HepG2 (cell line): Measurements from ENCODE around the gene RIPK1. TPM values are rescaled to one million over a fixed set of nuclear protein-coding genes. Genes with fewer than 3 reads are reported as not detected.
A peak's percentile ranks its signal among the peaks of the same experiment; 100 is the strongest.

Experiments used
- ATAC-seq: fragments of 200-7000 bp; cut with Tn5 transposase; 3 replicates; pipeline ENCODE4 v1.9.1; 2020; ENCODE audit warnings: mild to moderate bottlenecking, moderate library complexity
- BruUV-seq: library from RNA; stranded (reverse); fragments of 400-500 nt; replicated peaks from 2 replicates; lab custom pipeline; 2021; lab: Mats Ljungman, UMichigan
- CTCF ChIA-PET: fragments of 300-600 bp; formaldehyde crosslinking; extraction: SDS; loops from one replicate; lab custom pipeline; 2021; ENCODE audit warnings: low total read pairs, inconsistent platforms, low intra/inter-chr PET ratio; lab: Yijun Ruan, JAX
- POLR2A ChIA-PET: fragments of 350-600 bp; sonication (Branson Sonifier 250); formaldehyde crosslinking; loops from one replicate; lab custom pipeline; 2020; ENCODE audit warnings: antibody characterized with exemption, inconsistent platforms; lab: Yijun Ruan, JAX
- DNase-seq: peaks from one replicate; pipeline ENCODE4 v3.0.0-alpha.2; 2015; ENCODE audit warnings: low spot score
- FAIRE-seq: peaks from 3 replicates; lab custom pipeline; 2011; peaks lifted over from hg19 to GRCh38; lab: Jason Lieb, UNC
- H2AFZ ChIP-seq: one replicate; pipeline ENCODE4 v1.6.1; 2011; ENCODE audit warnings: low read length, inconsistent platforms
- H3K27ac ChIP-seq: fragments of 300-600 bp; 3 replicates; pipeline ENCODE4 v1.8.0; 2011; ENCODE audit warnings: mixed run types, mild to moderate bottlenecking, mixed read lengths, low read length, inconsistent platforms; ENCODE audit not compliant: insufficient read depth; ENCODE audit errors: extremely low read length
- H3K27me3 ChIP-seq, 2 experiments: fragments of 200-600 bp in 1 of 2; 2 replicates in 1 of 2; 3 replicates in 1 of 2; pipeline versions ENCODE4 v1.6.0 to v1.8.0; 2011; ENCODE audit warnings: low read length in 2 of 2, mild to moderate bottlenecking in 2 of 2, moderate library complexity in 2 of 2, inconsistent platforms in 1 of 2; ENCODE audit not compliant: insufficient read depth in 2 of 2, control insufficient read depth in 1 of 2
- H3K36me3 ChIP-seq, 2 experiments: fragments of 200-600 bp in 1 of 2; replicated peaks in 1 of 2; 2 replicates in 1 of 2; 3 replicates in 1 of 2; pipeline versions ENCODE4 v1.5.1 to v1.8.0; 2011; ENCODE audit warnings: low read length in 2 of 2, inconsistent platforms in 1 of 2; ENCODE audit not compliant: insufficient read depth in 2 of 2, control insufficient read depth in 1 of 2
- H3K4me1 ChIP-seq: 2 replicates; pipeline ENCODE4 v1.5.1; 2012; ENCODE audit warnings: low read length, inconsistent platforms; ENCODE audit not compliant: insufficient read depth
- H3K4me2 ChIP-seq: 2 replicates; pipeline ENCODE4 v1.6.0; 2011; ENCODE audit warnings: low read depth, low read length, inconsistent platforms
- H3K4me3 ChIP-seq, 3 experiments: fragments of 200-600 bp in 1 of 3; sonication (generic), shearing (Covaris generic) in 1 of 3; replicated peaks in 1 of 3; 2 replicates each; pipeline ENCODE4 v1.5.1; 2011 to 2016; ENCODE audit warnings: low read length in 3 of 3, inconsistent platforms in 2 of 3, low read depth in 2 of 3, mild to moderate bottlenecking in 2 of 3, control low read depth in 1 of 3, mixed read lengths in 1 of 3; ENCODE audit not compliant: insufficient read depth in 1 of 3
- H3K79me2 ChIP-seq: one replicate; pipeline ENCODE4 v1.6.1; 2011; ENCODE audit warnings: low read length, inconsistent platforms; ENCODE audit not compliant: insufficient read depth
- H3K9ac ChIP-seq: 2 replicates; pipeline ENCODE4 v1.6.0; 2011; ENCODE audit warnings: mild to moderate bottlenecking, low read depth, low read length, inconsistent platforms; ENCODE audit not compliant: insufficient read depth
- H3K9me3 ChIP-seq: 2 replicates; pipeline ENCODE4 v1.5.1; 2012; ENCODE audit warnings: mild to moderate bottlenecking, low read length
- H4K20me1 ChIP-seq: 2 replicates; pipeline ENCODE4 v1.6.0; 2011; ENCODE audit warnings: inconsistent platforms, mild to moderate bottlenecking, low read length, moderate library complexity; ENCODE audit not compliant: insufficient read depth
- ELF1 ChIP-seq: sonication (generic); formaldehyde crosslinking; IDR thresholded peaks from 2 replicates; pipeline ENCODE4 v1.4.0; 2020; ENCODE audit warnings: missing genetic modification reagents
- ELF3 ChIP-seq: IDR thresholded peaks from 2 replicates; pipeline ENCODE4 v1.6.1; 2016; ENCODE audit warnings: missing genetic modification reagents, missing compliant biosample characterization
- FOSL2 ChIP-seq: sonication (generic); formaldehyde crosslinking; IDR thresholded peaks from 2 replicates; pipeline ENCODE4 v1.4.0; 2020; ENCODE audit warnings: missing genetic modification reagents
- GRHL1 ChIP-seq: sonication (generic); formaldehyde crosslinking; conservative IDR thresholded peaks from 2 replicates; pipeline ENCODE4 v1.8.0; 2022; ENCODE audit warnings: missing genetic modification reagents
- KDM2A ChIP-seq: sonication (generic); formaldehyde crosslinking; IDR thresholded peaks from 2 replicates; pipeline ENCODE4 v1.4.0; 2020; ENCODE audit warnings: low read depth, missing genetic modification reagents, borderline replicate concordance
- MAZ ChIP-seq, 2 experiments: sonication (generic) in 1 of 2; formaldehyde crosslinking in 1 of 2; IDR thresholded peaks; 2 replicates each; pipeline versions ENCODE4 v1.5.0 to v1.6.1; 2012 to 2020; ENCODE audit warnings: low read depth in 2 of 2, mild to moderate bottlenecking in 2 of 2, borderline replicate concordance in 1 of 2, improper control_type of control experiment in 1 of 2, low read length in 1 of 2, missing genetic modification reagents in 1 of 2, moderate library complexity in 1 of 2
- SOX5 ChIP-seq: IDR thresholded peaks from 2 replicates; pipeline ENCODE4 v1.6.1; 2016; ENCODE audit warnings: borderline replicate concordance
- ZBTB33 ChIP-seq: sonication (generic); formaldehyde crosslinking; IDR thresholded peaks from 2 replicates; pipeline ENCODE4 v1.4.0; 2020; ENCODE audit warnings: missing genetic modification reagents
- ZBTB38 ChIP-seq: sonication (generic); formaldehyde crosslinking; IDR thresholded peaks from 2 replicates; pipeline ENCODE4 v1.5.1; 2020; ENCODE audit warnings: mild to moderate bottlenecking, missing genetic modification reagents
- ZFP90 ChIP-seq: sonication (generic); formaldehyde crosslinking; IDR thresholded peaks from 2 replicates; pipeline ENCODE4 v1.8.0; 2022; ENCODE audit warnings: missing genetic modification reagents, mild to moderate bottlenecking, inconsistent platforms, borderline replicate concordance
- ZNF460 ChIP-seq: sonication (generic); formaldehyde crosslinking; IDR thresholded peaks from 2 replicates; pipeline ENCODE4 v1.5.1; 2020; ENCODE audit warnings: missing genetic modification reagents, mild to moderate bottlenecking, borderline replicate concordance
- ZNF577 ChIP-seq: sonication (generic); formaldehyde crosslinking; IDR thresholded peaks from 2 replicates; pipeline ENCODE4 v1.4.0; 2020; ENCODE audit warnings: mild to moderate bottlenecking, low read depth, missing genetic modification reagents, borderline replicate concordance
- ZNF878 ChIP-seq: sonication (generic); formaldehyde crosslinking; IDR thresholded peaks from 2 replicates; pipeline ENCODE4 v1.8.1; 2023; ENCODE audit warnings: mild to moderate bottlenecking, missing genetic modification reagents, moderate library complexity
- ZSCAN5A ChIP-seq: sonication (generic); formaldehyde crosslinking; IDR thresholded peaks from 2 replicates; pipeline ENCODE4 v1.8.0; 2022; ENCODE audit warnings: mild to moderate bottlenecking, missing genetic modification reagents, borderline replicate concordance
- WGBS: methylation state at CpG from one replicate; pipeline ENCODE4 v1.1.6; 2017; ENCODE audit warnings: low lambda C conversion rate; 5-methylcytosine and 5-hydroxymethylcytosine counted together
- in situ Hi-C: cut with HindIII; loops from 2 replicates; pipeline ENCODE4 v1.10.0; 2017; ENCODE audit warnings: low pct_unique_long_range_greater_than_20kb; ENCODE audit not compliant: extremely low pct_ligation_motif_present
- intact Hi-C: fragments of 100-400 bp; cut with micrococcal nuclease; formaldehyde crosslinking; loops from one replicate; pipeline ENCODE4 v1.10.0; 2022; ENCODE audit not compliant: unreplicated experiment
- polyA plus RNA-seq, 8 experiments: library from polyadenylated mRNA; depleted of rRNA in 3 of 8; stranded (reverse) in 7 of 8; unstranded in 1 of 8; fragments of >200 nt; fragmentation: Illumina TruSeq in 4 of 8; extraction: Trizol in 4 of 8; gene quantifications; 2 replicates each; pipeline versions ENCODE4 v1.2.1 to v1.2.3, GENCODE V29; 2011 to 2016; ENCODE audit warnings: low read depth in 4 of 8, missing spikeins in 1 of 8, mixed read lengths in 1 of 8; ENCODE audit not compliant: insufficient read depth in 1 of 8
- total RNA-seq, 5 experiments: library from RNA; depleted of rRNA; stranded (reverse); fragments of >200 nt; fragmentation: Illumina TruSeq; extraction: Trizol; gene quantifications; 2 replicates each; pipeline ENCODE4 v1.2.3, GENCODE V29; 2016; ENCODE audit warnings: low read depth in 1 of 5
- TF ChIP-seq, protein P1 (sequence below): IDR thresholded peaks from 2 replicates; pipeline ENCODE4 v1.6.1; 2018; ENCODE audit warnings: missing genetic modification reagents, mild to moderate bottlenecking, missing compliant biosample characterization

RIPK1 gene
- total and polyA plus RNA-seq, 2 of the 13 experiments (the other 11 are each of a cell fraction or from before 2014, with no cell fraction given): 9.0 to 10.3 TPM

DNA sequence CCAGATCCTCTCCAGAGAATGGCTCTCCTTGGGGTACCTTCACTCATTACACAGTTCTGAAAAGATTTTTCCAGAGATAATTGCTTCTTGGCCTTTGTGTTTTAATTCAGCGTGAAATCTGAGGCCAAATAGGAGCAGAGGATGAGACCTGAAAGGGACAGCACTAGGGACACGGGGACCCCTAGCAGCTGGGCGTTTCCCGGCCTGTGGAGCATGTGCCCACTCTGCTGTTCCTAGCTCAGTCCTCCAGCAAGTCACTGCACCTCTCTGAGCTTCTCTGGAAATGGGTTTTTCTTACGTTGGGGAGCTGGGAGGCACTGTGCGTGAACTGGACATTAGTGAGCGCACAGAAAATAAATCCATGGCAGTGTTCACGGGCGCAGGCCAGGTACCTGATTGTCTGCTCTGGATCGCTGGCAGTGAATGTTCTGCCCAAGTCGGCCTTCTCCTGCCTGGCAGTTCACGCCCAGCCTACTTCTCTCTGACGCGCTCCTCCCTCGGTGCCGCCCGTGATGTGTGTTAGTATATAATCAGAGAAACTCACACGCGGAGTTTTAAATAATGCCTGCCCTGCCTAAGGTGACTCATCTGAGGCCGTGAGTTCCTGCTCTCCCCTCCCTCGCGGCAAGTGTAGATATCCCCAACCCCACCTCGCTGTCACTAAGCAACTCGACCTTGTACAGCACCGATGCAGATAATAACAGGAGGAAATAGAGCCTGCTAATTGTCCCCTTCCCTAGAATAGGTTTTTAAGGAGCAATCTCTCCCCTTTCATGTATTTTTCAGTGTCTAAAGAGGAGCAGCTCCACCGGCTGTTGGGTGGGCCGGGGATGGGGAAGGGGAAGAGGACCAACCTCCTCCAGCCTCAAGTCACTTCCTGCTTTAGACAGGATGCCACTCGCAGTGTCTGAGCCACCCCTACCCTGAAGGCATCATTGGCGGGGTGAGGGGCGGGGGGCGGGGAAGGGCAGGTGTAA is 91.8 kb downstream of the RIPK1 start:
- Histone ChIP-seq H3K27ac (no peak overlapping the region), H3K4me2 (peak overlapping the region; percentile 28; the same call in 1 of the 2 replicates), H3K4me3 (no peak overlapping the region; a peak in 1 of 6 replicates), H3K79me2 (peaks cover 5% of the 10 kb centered on the region), H3K27me3 (no peaks in the 10 kb centered on the region), H4K20me1 (no peaks in the 10 kb centered on the region), H3K9ac (0 out of 2 replicates have a peak overlapping the region, but pooled peaks have one; percentile 4), H3K9me3 (no peaks in the 10 kb centered on the region), H3K4me1 (peaks cover 60% of the 10 kb centered on the region), H3K36me3 (peaks cover 3 to 7% of the 10 kb centered on the region in 2 experiments; a peak in 4 of 5 replicates), H2AFZ (no peak overlapping the region)
- CTCF ChIA-PET: no interaction called here
- in situ Hi-C loops: no loop called here
- WGBS: 61% methylated on average over 31 of the region's 31 CpGs
- FAIRE-seq (no peak), DNase-seq (peak; percentile 41), ATAC-seq (no peak; the same call in 2 of the 3 replicates)
- POLR2A ChIA-PET: interaction anchor here (1.8 to 3.6 kb wide), 2 partner anchors 20 to 42 kb away, joined by 4 to 23 read pairs; partner anchors contain the start of gene BPHL
- intact Hi-C loops: no loop called here
- BruUV-seq: no TSS peak
- peak; percentile 43; the same call in 1 of the 2 replicates for TF ChIP-seq KDM2A (CRISPR knock-in tag)
- peak; percentile 62; the same call in 1 of the 2 replicates for TF ChIP-seq ZNF878 (CRISPR knock-in tag)
- TF ChIP-seq SOX5 (CRISPR knock-in tag): 0 out of 2 replicates have a peak, but pooled peaks have one; percentile 26
- TF ChIP-seq ZBTB33 (CRISPR knock-in tag): no peak; the same call in 1 of the 2 replicates
- TF ChIP-seq ELF3 (CRISPR knock-in tag): peak; percentile 47; the same call in 1 of the 2 replicates
- peak; percentile 79 for TF ChIP-seq ZBTB38 (CRISPR knock-in tag)
- TF ChIP-seq ELF1 (CRISPR knock-in tag): no peak
- TF ChIP-seq ZSCAN5A (CRISPR knock-in tag): no peak
- TF ChIP-seq ZNF460 (CRISPR knock-in tag): no peak
- no peak for TF ChIP-seq ZNF577 (CRISPR knock-in tag)
- TF ChIP-seq, protein P1, sequence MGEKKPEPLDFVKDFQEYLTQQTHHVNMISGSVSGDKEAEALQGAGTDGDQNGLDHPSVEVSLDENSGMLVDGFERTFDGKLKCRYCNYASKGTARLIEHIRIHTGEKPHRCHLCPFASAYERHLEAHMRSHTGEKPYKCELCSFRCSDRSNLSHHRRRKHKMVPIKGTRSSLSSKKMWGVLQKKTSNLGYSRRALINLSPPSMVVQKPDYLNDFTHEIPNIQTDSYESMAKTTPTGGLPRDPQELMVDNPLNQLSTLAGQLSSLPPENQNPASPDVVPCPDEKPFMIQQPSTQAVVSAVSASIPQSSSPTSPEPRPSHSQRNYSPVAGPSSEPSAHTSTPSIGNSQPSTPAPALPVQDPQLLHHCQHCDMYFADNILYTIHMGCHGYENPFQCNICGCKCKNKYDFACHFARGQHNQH (CRISPR knock-in tag): no peak
- TF ChIP-seq MAZ (IDR thresholded peaks at IDR 0.05; ENCODE audit: borderline replicate concordance, low read depth, low read length): peak; percentile 42; the same call in 1 of the 2 replicates
- TF ChIP-seq MAZ (CRISPR knock-in tag; IDR thresholded peaks at IDR 0.05; ENCODE audit: low read depth): no peak
- TF ChIP-seq GRHL1 (CRISPR knock-in tag): no peak
- no peak for TF ChIP-seq ZFP90
- TF ChIP-seq FOSL2 (CRISPR knock-in tag): peak; percentile 90
